ENCODE data around the gene ENO2.
A peak's percentile ranks its signal among the peaks of the same experiment; 100 is the strongest.
"Not testable (repeated sequence)": the region's sequence is repeated elsewhere in the genome, so short reads cannot be mapped to it uniquely, and the experiment has no call there.

Gene ENO2

DNA sequence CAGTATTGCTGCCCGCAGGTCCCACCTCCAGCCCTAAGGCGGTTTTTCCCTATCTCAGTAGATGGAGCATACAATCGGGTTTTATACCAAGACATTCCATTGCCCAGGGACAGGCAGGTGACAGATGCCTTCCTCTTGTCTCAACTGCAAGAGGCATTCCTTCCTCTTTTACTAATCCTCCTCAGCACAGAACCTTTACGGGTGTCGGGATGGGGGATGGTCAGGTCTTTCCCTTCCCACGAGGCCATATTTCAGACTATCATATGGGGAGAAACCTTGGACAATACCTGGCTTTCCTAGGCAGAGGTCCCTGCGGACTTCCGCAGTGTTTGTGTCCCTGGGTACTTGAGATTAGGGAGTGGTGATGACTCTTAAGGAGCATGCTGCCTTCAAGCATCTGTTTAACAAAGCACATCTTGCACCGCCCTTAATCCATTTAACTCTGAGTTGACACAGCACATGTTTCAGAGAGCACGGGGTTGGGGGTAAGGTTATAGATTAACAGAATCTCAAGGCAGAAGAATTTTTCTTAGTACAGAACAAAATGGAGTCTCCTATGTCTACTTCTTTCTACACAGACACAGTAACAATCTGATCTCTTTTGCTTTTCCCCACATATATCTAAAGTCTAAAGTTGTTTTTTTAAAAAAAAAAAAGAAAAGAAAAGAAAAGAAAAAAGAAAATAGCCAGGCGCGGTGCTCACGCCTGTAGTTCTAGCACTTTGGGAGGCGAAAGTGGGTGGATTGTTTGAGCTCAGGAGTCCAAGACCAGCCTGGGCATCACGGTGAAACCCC, 28.0 kb upstream of the ENO2 start:
- not testable (repeated sequence) for DNase-seq

GRCh38 chr12:6887460-6887859, 26.9 kb upstream of the ENO2 start:
- no peak for DNase-seq

GRCh38 chr12:6888360-6888759, 26.0 kb upstream of the ENO2 start:
- no peak for DNase-seq

DNA sequence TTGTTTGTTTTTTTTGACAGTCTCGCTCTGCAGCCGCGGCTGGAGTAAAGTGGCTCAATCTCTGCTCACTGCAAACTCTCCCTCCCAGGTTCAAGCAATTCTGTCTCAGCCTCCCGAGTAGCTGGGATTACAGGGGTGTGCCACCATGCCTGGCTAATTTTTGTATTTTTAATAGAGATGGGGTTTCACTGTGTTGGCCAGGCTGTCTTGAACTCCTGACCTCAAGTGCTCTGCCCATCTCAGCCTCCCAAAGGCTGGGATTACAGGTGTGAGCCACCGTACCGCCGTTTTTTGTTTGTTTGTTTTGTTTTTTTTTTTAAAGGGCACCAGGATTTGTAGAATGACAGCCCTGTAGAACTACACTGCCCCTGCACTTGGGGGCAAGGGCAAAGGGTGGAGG, 25.6 kb upstream of the ENO2 start:
- not testable (repeated sequence) for DNase-seq

GRCh38 chr12:6889775-6890573, 24.4 kb upstream of the ENO2 start:
- DNase-seq: not testable (repeated sequence)

- DNase-seq: peak; percentile 99
Measured at GRCh38 chr12:6890789-6891645, 23.4 kb upstream of the ENO2 start.

DNA sequence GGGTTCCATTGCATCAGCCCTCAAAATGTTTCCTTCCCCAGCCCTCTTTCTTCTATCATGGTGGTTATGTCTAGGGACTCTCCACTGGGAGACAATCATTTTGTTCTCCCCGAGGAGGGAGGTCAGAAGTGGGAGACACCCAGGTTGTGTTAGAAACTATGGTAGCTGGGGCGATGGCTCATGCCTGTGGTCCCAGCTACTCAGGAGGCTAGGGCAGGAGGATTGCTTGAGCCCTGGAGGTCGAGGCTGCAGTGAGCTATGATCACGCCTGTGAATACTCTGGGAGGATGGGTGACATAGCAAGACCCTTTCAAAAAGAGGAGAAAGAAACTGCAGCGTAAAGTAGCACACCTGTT, 22.8 kb upstream of the ENO2 start:
- no peak for DNase-seq

DNA sequence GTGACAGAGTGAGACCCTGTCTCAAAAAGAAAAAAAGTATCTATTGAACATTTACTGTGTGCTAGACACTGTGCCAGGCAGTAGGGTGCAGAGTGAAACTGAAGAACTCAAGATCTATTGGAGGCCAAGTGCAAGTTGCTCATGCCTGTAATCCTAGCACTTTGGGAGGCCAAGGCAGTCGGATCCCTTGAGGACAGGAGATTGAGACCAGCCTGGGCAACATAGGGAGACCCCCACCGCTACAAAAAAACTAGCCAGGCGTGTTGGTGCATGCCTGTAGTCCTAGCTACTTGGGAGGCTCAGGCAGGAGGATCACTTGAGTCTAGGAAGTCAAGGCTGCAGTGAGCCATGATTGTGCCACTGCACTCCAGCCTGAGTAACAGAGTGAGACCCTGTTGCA, 21.7 kb upstream of the ENO2 start:
- not testable (repeated sequence) for DNase-seq

DNA sequence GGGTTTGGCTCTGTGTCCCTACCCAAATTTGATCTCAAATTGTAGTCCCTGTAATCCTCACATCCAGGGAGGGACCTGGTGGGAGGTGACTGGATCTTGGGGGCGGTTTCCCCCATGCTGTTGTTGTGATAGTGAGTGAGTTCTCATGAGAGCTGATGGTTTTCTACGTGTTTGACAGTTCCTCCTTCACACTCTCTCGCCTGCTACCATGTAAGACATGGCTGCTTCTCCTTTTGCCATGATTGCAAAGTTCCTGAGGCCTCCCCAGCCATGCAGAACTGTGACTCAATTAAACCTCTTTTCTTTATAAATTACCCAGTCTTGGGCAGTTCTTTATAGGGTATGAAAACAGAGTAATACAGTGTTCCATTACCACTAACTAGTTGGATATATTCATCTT, 20.1 kb upstream of the ENO2 start:
- no peak for DNase-seq

- no peak for DNase-seq
Measured at GRCh38 chr12:6896846-6897435, 17.4 kb upstream of the ENO2 start.

DNA sequence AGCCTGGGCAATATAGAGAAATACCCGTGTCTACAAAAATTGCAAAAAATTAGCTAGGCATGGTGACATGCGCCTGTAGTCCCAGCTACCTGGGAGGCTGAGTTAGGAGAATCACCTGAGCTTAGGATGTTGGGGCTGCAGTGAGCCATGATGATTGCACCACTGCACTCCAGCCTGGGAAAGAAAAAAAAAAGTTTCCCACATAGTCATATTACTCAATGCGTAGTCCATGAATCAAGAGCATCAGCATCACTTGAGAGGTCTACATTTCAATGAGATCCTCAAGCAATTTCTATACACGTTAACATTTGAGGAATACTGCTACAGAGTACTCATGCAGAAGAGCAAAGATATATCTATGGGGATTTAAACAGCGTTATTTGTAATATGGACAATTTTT, 15.0 kb upstream of the ENO2 start:
- DNase-seq: no peak

DNA sequence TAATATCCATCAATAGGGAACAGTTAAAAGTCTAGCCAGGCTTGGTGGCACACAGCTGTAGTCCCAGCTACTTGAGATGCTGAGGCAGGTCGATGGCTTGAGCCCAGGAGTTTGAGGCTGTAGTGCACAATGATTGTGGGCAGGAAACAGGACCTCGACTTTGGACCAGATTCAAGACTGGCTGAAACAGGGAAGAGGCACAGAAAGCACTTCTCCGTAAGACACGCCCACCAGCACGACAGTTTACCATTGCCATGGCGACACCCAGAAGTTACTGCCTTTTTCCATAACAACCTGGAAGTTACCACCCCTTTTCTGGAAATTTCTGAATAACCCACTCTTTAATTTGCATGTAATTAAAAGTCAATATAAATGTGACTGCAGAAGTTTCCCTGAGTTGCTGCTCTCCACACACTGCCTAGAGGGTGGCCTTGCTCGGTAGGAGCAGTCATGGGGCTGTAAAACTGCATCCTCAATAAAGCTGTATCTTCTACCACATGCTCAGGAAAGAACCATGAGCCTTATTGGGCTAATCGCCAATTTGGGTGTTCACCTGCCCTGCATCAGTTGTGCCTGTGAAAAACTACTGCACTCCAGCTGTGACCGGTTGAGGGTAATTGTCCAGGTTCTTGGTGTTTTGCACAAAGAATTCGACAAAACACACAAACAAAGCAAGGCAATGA, 14.4 kb upstream of the ENO2 start:
- no peak for DNase-seq

GRCh38 chr12:6902448-6902847, 11.9 kb upstream of the ENO2 start:
- no peak for DNase-seq

DNA sequence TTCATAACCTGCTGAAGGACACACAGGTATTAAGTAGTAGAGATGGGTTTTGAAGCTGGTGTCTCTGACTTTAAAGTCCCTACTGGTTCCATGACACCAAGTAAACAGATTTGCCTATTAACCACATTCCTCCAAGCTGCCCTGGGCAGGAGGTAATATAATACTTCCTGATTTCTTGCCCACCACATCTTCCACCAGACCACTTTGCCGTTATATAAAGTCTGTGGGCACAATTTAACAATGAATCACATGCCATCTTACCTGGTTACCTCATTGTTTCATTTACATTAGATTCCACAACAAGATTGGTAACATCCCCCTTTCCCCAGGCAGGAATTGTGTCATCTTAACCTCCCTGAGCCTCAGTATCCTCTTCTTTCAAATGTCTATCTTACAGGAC, 10.7 kb upstream of the ENO2 start:
- DNase-seq: no peak

DNA sequence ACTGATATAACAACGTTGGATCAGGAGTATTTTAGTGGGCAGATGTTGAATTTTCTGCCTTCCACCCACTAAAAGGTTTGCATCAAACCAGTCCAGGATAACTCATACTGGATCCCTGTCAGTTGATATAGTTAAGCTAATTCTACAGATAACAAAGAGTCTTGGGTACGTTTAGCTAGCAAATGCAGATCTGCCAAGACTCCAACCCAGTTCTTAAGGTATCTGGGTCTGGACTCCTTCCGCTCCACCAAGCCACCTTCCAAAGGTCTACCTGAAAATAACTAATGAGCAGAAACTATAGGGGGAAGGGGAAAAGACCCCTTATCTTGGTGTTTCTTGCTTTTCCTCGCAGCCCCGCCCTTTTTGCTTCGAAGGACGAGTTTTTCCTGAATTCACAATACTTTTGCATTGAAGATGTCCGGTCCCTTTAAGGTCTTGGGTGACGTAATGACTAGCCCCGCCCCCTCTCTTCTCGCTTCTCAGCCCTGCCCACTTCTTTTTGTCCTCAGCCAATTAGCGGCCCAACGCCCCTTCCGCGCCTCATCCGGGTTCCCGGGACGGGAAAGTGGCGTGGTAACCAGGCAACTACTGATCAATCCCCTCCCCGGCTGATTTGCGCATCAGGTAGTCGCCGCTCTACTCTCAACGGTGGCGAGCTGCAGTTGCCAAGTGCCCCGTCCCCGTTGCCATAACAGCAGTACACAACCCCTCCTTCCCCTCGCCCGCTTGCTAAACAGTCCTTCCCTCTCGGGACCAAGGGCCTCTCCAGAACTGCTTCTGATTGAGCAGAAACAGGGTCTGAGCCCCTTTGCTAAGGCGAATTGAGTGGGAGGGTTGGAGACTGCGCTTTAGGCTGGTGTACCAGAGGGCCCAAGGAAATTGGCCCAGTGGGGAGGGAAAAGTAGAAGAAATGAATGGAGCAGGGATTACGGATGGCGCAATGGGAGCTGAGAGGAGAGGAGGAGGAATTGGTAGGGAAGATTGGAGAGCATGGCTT, 9.8 kb upstream of the ENO2 start, which contains the start of gene LRRC23:
Gene LRRC23, plus strand, starts transcription at position 543 of the 997 bp plus-strand sequence. CDS start 812 bp downstream, outside the sequence.
- peak; percentile 96 for DNase-seq

DNA sequence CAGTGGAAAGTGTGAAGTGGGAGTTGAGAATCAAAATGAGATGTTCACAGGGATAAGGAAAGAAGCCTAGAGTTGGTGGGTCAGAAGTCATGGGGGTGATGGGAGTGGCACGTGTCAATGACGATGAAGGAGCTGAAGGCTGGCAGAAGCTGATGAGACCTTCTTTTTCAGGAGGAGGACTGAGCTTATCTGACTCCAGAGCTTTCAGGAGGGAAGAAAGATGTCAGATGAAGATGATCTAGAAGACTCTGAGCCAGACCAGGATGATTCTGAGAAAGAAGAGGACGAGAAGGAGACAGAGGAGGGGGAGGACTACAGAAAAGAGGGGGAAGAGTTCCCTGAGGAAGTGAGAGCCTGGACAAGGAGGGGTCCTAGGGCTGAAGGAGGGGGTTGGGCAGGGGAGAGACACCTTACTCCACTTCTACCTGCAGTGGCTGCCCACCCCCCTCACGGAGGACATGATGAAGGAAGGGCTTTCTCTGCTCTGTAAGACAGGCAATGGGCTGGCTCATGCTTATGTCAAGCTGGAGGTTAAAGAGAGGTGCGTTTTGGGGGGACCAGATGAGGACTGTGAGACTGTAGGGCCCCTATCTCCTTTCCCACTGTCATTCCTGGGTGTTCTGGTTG, 8.9 kb upstream of the ENO2 start:
- DNase-seq: no peak

GRCh38 chr12:6908141-6908540, 6.2 kb upstream of the ENO2 start:
- DNase-seq: not testable (repeated sequence)

DNA sequence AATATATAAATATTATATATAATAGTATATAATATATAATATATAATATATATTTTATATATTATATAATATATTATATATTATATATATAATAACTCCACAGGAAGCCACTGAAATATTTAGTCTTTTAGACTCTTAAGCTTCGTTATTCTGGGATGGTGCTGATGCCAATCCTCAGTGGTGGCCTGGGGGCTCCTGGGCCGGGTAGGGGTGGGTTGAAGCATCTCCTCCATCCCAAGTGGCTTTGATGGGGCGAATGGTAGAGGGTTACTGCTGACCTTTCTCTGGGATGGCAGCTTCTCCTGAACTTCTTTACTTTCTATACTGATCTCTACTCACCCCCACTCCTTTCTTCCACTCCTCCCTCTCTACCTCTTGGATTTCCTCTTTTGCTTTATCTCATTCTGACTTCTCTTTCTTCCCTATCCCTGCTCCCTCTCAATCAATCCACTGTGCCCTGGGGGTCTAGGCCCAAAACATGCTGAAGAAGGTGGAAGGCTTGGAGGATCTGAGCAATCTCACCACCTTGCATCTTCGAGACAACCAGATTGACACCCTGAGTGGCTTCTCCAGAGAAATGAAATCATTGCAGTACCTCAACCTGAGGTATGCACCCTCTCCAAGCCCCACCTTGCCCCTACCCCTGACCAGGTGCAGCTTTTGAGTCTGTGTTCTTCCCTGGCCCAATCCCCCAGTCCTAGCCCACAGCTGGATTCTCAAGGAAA, 4.8 kb upstream of the ENO2 start:
- DNase-seq: no peak

DNA sequence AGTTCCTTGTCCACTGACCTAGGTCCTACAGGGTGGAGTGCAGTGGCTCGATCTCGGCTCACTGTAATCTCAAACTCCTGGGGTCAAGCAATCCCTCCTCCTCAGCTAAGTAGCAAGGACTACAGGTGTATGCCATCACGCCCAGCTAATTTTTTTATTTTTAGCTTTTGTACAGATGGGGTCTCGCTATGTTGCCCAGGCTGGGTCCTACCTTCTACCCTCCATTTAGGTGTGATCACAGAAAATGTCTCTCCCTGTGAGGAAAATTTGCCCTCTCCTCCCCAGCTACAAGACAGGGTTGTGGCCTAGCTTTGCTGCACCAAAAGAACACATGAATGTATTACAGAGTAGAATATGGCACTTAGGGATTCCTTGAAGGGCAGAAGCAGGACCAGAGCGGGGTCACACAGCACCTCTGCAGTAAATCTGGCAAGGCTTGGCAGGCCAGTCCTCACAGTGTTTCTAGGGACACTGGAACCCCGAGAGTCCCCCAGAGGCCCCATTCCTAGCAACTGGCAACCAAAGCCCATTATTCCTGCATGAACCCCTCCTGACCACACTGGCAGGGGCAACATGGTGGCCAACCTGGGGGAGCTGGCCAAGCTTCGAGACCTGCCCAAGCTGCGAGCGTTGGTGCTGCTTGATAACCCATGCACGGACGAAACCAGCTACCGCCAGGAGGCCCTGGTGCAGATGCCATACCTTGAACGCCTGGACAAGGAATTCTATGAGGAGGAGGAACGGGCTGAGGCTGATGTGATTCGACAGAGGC, 2.0 kb upstream of the ENO2 start:
- DNase-seq: no peak
